ENCODE results near the gene RGL1.

Gene RGL1

GRCh38 chr1:183810756-183811544, 6.0 kb downstream of the RGL1 start:
- DNase-seq = no peak
- intact Hi-C loops (cut with DNase I; ENCODE audit: low total_unique reads) = no loop called here
- no peak overlapping the region for H3K4me3 ChIP-seq
- H3K9me3 ChIP-seq = no peaks in the 10 kb centered on the region
- TF ChIP-seq, protein P1, sequence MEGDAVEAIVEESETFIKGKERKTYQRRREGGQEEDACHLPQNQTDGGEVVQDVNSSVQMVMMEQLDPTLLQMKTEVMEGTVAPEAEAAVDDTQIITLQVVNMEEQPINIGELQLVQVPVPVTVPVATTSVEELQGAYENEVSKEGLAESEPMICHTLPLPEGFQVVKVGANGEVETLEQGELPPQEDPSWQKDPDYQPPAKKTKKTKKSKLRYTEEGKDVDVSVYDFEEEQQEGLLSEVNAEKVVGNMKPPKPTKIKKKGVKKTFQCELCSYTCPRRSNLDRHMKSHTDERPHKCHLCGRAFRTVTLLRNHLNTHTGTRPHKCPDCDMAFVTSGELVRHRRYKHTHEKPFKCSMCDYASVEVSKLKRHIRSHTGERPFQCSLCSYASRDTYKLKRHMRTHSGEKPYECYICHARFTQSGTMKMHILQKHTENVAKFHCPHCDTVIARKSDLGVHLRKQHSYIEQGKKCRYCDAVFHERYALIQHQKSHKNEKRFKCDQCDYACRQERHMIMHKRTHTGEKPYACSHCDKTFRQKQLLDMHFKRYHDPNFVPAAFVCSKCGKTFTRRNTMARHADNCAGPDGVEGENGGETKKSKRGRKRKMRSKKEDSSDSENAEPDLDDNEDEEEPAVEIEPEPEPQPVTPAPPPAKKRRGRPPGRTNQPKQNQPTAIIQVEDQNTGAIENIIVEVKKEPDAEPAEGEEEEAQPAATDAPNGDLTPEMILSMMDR (IDR thresholded peaks at IDR 0.05) = no peak
- peaks cover 0 to 43% (median 6%) of the 10 kb centered on the region in 4 donors for H3K4me1 ChIP-seq
- H3K36me3 ChIP-seq = no peaks in the 10 kb centered on the region
- no peaks in the 10 kb centered on the region for H3K27me3 ChIP-seq
- H3K27ac ChIP-seq = no peak overlapping the region

DNA sequence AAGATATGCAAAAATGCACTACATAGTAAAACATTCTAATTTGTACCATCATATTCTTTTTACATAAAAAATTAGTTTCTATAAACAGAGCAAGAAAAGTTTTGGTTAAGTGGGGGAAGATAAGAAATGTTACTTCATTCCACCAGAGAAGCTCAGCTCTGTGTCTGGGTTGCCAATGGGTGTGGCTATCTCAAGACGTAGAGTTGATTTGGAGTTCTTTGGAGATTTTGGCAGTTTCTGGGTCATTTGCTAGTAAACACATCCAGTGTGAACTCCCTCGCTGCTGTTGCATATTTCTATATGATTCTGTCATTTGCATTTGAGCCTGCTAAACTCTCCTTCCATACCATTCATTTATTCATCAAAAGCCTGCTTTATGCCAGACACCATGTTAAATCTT, 7.2 kb downstream of the RGL1 start:
- H3K27ac ChIP-seq = no peak overlapping the region
- peaks cover 0 to 40% (median 4%) of the 10 kb centered on the region in 4 donors for H3K4me1 ChIP-seq
- DNase-seq = peak in 1 of 2 donors; percentile 39
- no peaks in the 10 kb centered on the region for H3K27me3 ChIP-seq
- H3K4me3 ChIP-seq = no peak overlapping the region
- H3K9me3 ChIP-seq = no peaks in the 10 kb centered on the region
- H3K36me3 ChIP-seq = no peaks in the 10 kb centered on the region
- intact Hi-C loops (cut with DNase I; ENCODE audit: low total_unique reads) = no loop called here
- TF ChIP-seq, protein P1 (IDR thresholded peaks at IDR 0.05) = no peak

- H3K36me3 ChIP-seq = no peaks in the 10 kb centered on the region
- TF ChIP-seq, protein P1 (IDR thresholded peaks at IDR 0.05) = no peak
- peaks cover 0 to 48% (median 5%) of the 10 kb centered on the region in 4 donors for H3K4me1 ChIP-seq
- H3K27ac ChIP-seq = no peak overlapping the region
- peak in 1 of 2 donors; percentile 47 for DNase-seq
- no peaks in the 10 kb centered on the region for H3K27me3 ChIP-seq
- intact Hi-C loops (cut with DNase I; ENCODE audit: low total_unique reads) = no loop called here
- H3K9me3 ChIP-seq = no peaks in the 10 kb centered on the region
- no peak overlapping the region for H3K4me3 ChIP-seq
Observed at GRCh38 chr1:183812686-183813569, 8.0 kb downstream of the RGL1 start.

GRCh38 chr1:183814121-183814681, 9.3 kb downstream of the RGL1 start:
- Histone ChIP-seq H3K4me1 (peaks cover 0 to 56% (median 5%) of the 10 kb centered on the region in 4 donors), H3K27me3 (no peaks in the 10 kb centered on the region), H3K4me3 (no peak overlapping the region), H3K27ac (no peak overlapping the region), H3K9me3 (no peaks in the 10 kb centered on the region), H3K36me3 (no peaks in the 10 kb centered on the region)
- intact Hi-C loops (cut with DNase I; ENCODE audit: low total_unique reads) = no loop called here
- no peak for DNase-seq
- TF ChIP-seq, protein P1 (IDR thresholded peaks at IDR 0.05) = no peak

DNA sequence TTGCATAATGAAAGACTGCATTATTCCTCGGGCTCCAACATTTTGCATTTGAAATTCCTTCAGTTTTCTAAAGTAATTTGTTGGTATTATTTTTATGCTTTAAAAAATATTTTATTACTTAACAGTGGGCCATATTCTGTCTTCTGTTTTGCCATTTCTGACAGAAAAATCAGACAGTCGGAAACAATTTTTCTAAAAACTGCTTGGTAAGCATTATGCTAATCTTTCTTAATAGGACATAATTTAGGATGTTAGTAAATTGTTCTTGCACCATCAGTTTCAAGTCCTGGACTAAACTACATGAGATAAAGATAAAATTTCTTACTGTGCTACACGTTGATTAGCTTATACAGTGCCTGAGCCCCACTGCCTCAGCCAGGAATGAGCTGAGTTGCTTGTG, 11.2 kb downstream of the RGL1 start:
- intact Hi-C loops (cut with DNase I; ENCODE audit: low total_unique reads) = no loop called here
- no peak for DNase-seq
- Histone ChIP-seq H3K4me3 (no peak overlapping the region), H3K4me1 (peaks cover 0 to 60% (median 6%) of the 10 kb centered on the region in 4 donors), H3K27me3 (no peaks in the 10 kb centered on the region), H3K36me3 (no peaks in the 10 kb centered on the region), H3K9me3 (no peaks in the 10 kb centered on the region), H3K27ac (no peak overlapping the region)
- TF ChIP-seq, protein P1 (IDR thresholded peaks at IDR 0.05) = no peak

Measured in tibial artery (tissue), 4 donors.